Measurements from ENCODE around the gene SCUBE1. TPM values are rescaled to one million over a fixed set of nuclear protein-coding genes. Genes with fewer than 3 reads are reported as not detected.

The SCUBE1 gene
- total RNA-seq, 5 donors from 2014 or later (not counting 1 experiment from before 2014, with no cell fraction given) = 0.03 to 0.10 TPM; not detected in 3

GRCh38 chr22:43329061-43329460 lies 14.1 kb downstream of the SCUBE1 start:
- peaks cover 0 to 20% of the 10 kb centered on the region in 2 experiments for H3K27me3 ChIP-seq (replicated peaks in 1 of 2; ENCODE audit: control insufficient read depth in 2 of 2, extremely low read depth in 1 of 2, insufficient read depth in 2 of 2, low read length in 1 of 2)
- H3K27me3 Mint-ChIP-seq = peaks cover 0 to 9% of the 10 kb centered on the region in 2 donors
- CTCF ChIA-PET = interaction anchor here in 1 of 2 donors (0.5 kb wide), 1 partner anchor 56 kb away, joined by 5 read pairs; no protein-coding TSS in a partner anchor
- H3K4me3 ChIP-seq (ENCODE audit: control insufficient read depth in 1 of 2, extremely low read depth in 1 of 2, low read length in 1 of 2) = no peak overlapping the region
- H3K4me3 Mint-ChIP-seq = no peak overlapping the region
- no peaks in the 10 kb centered on the region for H3K9me3 ChIP-seq
- POLR2A ChIA-PET = no interaction called here
- no peaks in the 10 kb centered on the region for H3K9me3 Mint-ChIP-seq
- H3K36me3 Mint-ChIP-seq = no peaks in the 10 kb centered on the region
- no peak overlapping the region for H3K27ac Mint-ChIP-seq
- WGBS (ENCODE audit: insufficient coverage) = 80% methylated on average over 6 of the region's 7 CpGs
- H3K4me1 Mint-ChIP-seq = peaks cover 0 to 4% (median 4%) of the 10 kb centered on the region in 3 donors
- DNase-seq (no peak), ATAC-seq (replicated peaks in 1 of 4) (no peak)
- no peak overlapping the region for H3K27ac ChIP-seq (ENCODE audit: low read length)
- no peaks in the 10 kb centered on the region for H3K36me3 ChIP-seq (ENCODE audit: control insufficient read depth in 2 of 2, extremely low read depth in 1 of 2, insufficient read depth in 1 of 2, low read length in 1 of 2)
- H3K4me1 ChIP-seq (ENCODE audit: control insufficient read depth in 1 of 2, extremely low read depth in 1 of 2, insufficient read depth in 2 of 2, low read length in 2 of 2) = no peaks in the 10 kb centered on the region

GRCh38 chr22:43327157-43327438 lies 16.1 kb downstream of the SCUBE1 start:
- peaks cover 0 to 9% of the 10 kb centered on the region in 2 donors for H3K27me3 Mint-ChIP-seq
- H3K27ac ChIP-seq (ENCODE audit: low read length) = no peak overlapping the region
- no peak overlapping the region for H3K27ac Mint-ChIP-seq
- no CpG with 5 or more reads among the region's 2 CpGs for WGBS (ENCODE audit: insufficient coverage)
- ChIA-PET POLR2A (no interaction called here), CTCF (interaction anchor here in 1 of 2 donors (0.7 kb wide), 1 partner anchor 35 kb away, joined by 3 read pairs; no protein-coding TSS in a partner anchor)
- ATAC-seq (replicated peaks in 1 of 4) (no peak), DNase-seq (no peak)
- no peak overlapping the region for H3K4me3 ChIP-seq (ENCODE audit: control insufficient read depth in 1 of 2, extremely low read depth in 1 of 2, low read length in 1 of 2)
- H3K4me3 Mint-ChIP-seq = no peak overlapping the region
- no peaks in the 10 kb centered on the region for H3K36me3 ChIP-seq (ENCODE audit: control insufficient read depth in 2 of 2, extremely low read depth in 1 of 2, insufficient read depth in 1 of 2, low read length in 1 of 2)
- H3K9me3 Mint-ChIP-seq = no peaks in the 10 kb centered on the region
- H3K4me1 ChIP-seq (ENCODE audit: control insufficient read depth in 1 of 2, extremely low read depth in 1 of 2, insufficient read depth in 2 of 2, low read length in 2 of 2) = no peaks in the 10 kb centered on the region
- H3K4me1 Mint-ChIP-seq = peaks cover 0 to 4% (median 4%) of the 10 kb centered on the region in 3 donors
- no peaks in the 10 kb centered on the region for H3K36me3 Mint-ChIP-seq
- peaks cover 0 to 10% of the 10 kb centered on the region in 2 experiments for H3K27me3 ChIP-seq (replicated peaks in 1 of 2; ENCODE audit: control insufficient read depth in 2 of 2, extremely low read depth in 1 of 2, insufficient read depth in 2 of 2, low read length in 1 of 2)
- H3K9me3 ChIP-seq = no peaks in the 10 kb centered on the region

- ATAC-seq (replicated peaks in 1 of 4) = no peak
- Histone ChIP-seq H3K9me3 (no peaks in the 10 kb centered on the region), H3K4me3 (ENCODE audit: control insufficient read depth in 1 of 2, extremely low read depth in 1 of 2, low read length in 1 of 2) (no peak overlapping the region), H3K36me3 (ENCODE audit: control insufficient read depth in 2 of 2, extremely low read depth in 1 of 2, insufficient read depth in 1 of 2, low read length in 1 of 2) (no peaks in the 10 kb centered on the region), H3K27me3 (replicated peaks in 1 of 2; ENCODE audit: control insufficient read depth in 2 of 2, extremely low read depth in 1 of 2, insufficient read depth in 2 of 2, low read length in 1 of 2) (peaks cover 0 to 10% of the 10 kb centered on the region in 2 experiments), H3K27ac (ENCODE audit: low read length) (no peak overlapping the region), H3K4me1 (ENCODE audit: control insufficient read depth in 1 of 2, extremely low read depth in 1 of 2, insufficient read depth in 2 of 2, low read length in 2 of 2) (no peaks in the 10 kb centered on the region)
- H3K36me3 Mint-ChIP-seq = no peaks in the 10 kb centered on the region
- H3K9me3 Mint-ChIP-seq = no peaks in the 10 kb centered on the region
- no peak overlapping the region for H3K4me3 Mint-ChIP-seq
- POLR2A ChIA-PET = no interaction called here
- H3K27ac Mint-ChIP-seq = no peak overlapping the region
- no peak for DNase-seq
- WGBS (ENCODE audit: insufficient coverage) = 83% methylated on average over 15 of the region's 17 CpGs
- peaks cover 0 to 4% (median 4%) of the 10 kb centered on the region in 3 donors for H3K4me1 Mint-ChIP-seq
- CTCF ChIA-PET = interaction anchor here in 1 of 2 donors (0.7 kb wide), 1 partner anchor 34 kb away, joined by 3 read pairs; no protein-coding TSS in a partner anchor
- peaks cover 0 to 9% of the 10 kb centered on the region in 2 donors for H3K27me3 Mint-ChIP-seq
These were observed 16.6 kb downstream of the SCUBE1 start for GRCh38 chr22:43326331-43327156.

GRCh38 chr22:43325176-43325575 lies 18.0 kb downstream of the SCUBE1 start:
- WGBS (ENCODE audit: insufficient coverage) = 88% methylated on average over 3 of the region's 13 CpGs

GRCh38 chr22:43320943-43321900 lies 21.9 kb downstream of the SCUBE1 start:
- ATAC-seq (replicated peaks in 1 of 4) = no peak
- Mint-ChIP-seq H3K4me1 (peaks cover 2 to 8% (median 2%) of the 10 kb centered on the region in 3 donors), H3K4me3 (peak overlapping the region in 1 of 3 donors; percentile 7), H3K36me3 (no peaks in the 10 kb centered on the region), H3K27me3 (peaks cover 0 to 3% of the 10 kb centered on the region in 2 donors), H3K9me3 (no peaks in the 10 kb centered on the region), H3K27ac (no peak overlapping the region)
- Histone ChIP-seq H3K36me3 (ENCODE audit: control insufficient read depth in 2 of 2, extremely low read depth in 1 of 2, insufficient read depth in 1 of 2, low read length in 1 of 2) (no peaks in the 10 kb centered on the region), H3K9me3 (no peaks in the 10 kb centered on the region), H3K27ac (ENCODE audit: low read length) (no peak overlapping the region), H3K4me3 (ENCODE audit: control insufficient read depth in 1 of 2, extremely low read depth in 1 of 2, low read length in 1 of 2) (no peak overlapping the region), H3K27me3 (replicated peaks in 1 of 2; ENCODE audit: control insufficient read depth in 2 of 2, extremely low read depth in 1 of 2, insufficient read depth in 2 of 2, low read length in 1 of 2) (peaks cover 0 to 4% of the 10 kb centered on the region in 2 experiments), H3K4me1 (ENCODE audit: control insufficient read depth in 1 of 2, extremely low read depth in 1 of 2, insufficient read depth in 2 of 2, low read length in 2 of 2) (peaks cover 0 to 6% of the 10 kb centered on the region in 2 experiments)
- POLR2A ChIA-PET = no interaction called here
- CTCF ChIA-PET = no interaction called here
- WGBS (ENCODE audit: insufficient coverage) = 90% methylated on average over 9 of the region's 21 CpGs
- peak in 1 of 35 experiments; percentile 6 for DNase-seq

More at GRCh38 chr22:43325176-43325575, 18.0 kb downstream of the SCUBE1 start:
- Mint-ChIP-seq H3K9me3 (no peaks in the 10 kb centered on the region), H3K4me3 (no peak overlapping the region), H3K27me3 (peaks cover 0 to 9% of the 10 kb centered on the region in 2 donors), H3K27ac (no peak overlapping the region), H3K36me3 (no peaks in the 10 kb centered on the region), H3K4me1 (peaks cover 3 to 8% (median 3%) of the 10 kb centered on the region in 3 donors)
- no peak for ATAC-seq (replicated peaks in 1 of 4)
- H3K4me1 ChIP-seq (ENCODE audit: control insufficient read depth in 1 of 2, extremely low read depth in 1 of 2, insufficient read depth in 2 of 2, low read length in 2 of 2) = peaks cover 0 to 6% of the 10 kb centered on the region in 2 experiments
- no peak overlapping the region for H3K27ac ChIP-seq (ENCODE audit: low read length)
- H3K27me3 ChIP-seq (replicated peaks in 1 of 2; ENCODE audit: control insufficient read depth in 2 of 2, extremely low read depth in 1 of 2, insufficient read depth in 2 of 2, low read length in 1 of 2) = peaks cover 0 to 10% of the 10 kb centered on the region in 2 experiments
- no peaks in the 10 kb centered on the region for H3K36me3 ChIP-seq (ENCODE audit: control insufficient read depth in 2 of 2, extremely low read depth in 1 of 2, insufficient read depth in 1 of 2, low read length in 1 of 2)
- ChIA-PET CTCF (no interaction called here), POLR2A (no interaction called here)
- H3K9me3 ChIP-seq = no peaks in the 10 kb centered on the region
- DNase-seq = no peak
- no peak overlapping the region for H3K4me3 ChIP-seq (ENCODE audit: control insufficient read depth in 1 of 2, extremely low read depth in 1 of 2, low read length in 1 of 2)

Measured in T-cell (primary cell).